DND-41 (cell line): Measurements from ENCODE around the gene KCNMB1.

ENCODE experiments used
- EZH2 ChIP-seq: IDR thresholded peaks from 3 replicates; pipeline ENCODE4 v1.6.1; 2012; ENCODE audit warnings: borderline replicate concordance, low read depth, mild to moderate bottlenecking, moderate library complexity, low read length, inconsistent platforms; ENCODE audit not compliant: severe bottlenecking
- TF ChIP-seq, protein P1 (sequence below): IDR thresholded peaks from 2 replicates; pipeline ENCODE4 v1.5.1; 2012; ENCODE audit warnings: borderline replicate concordance, low read length, moderate library complexity, mild to moderate bottlenecking; ENCODE audit not compliant: poor library complexity, severe bottlenecking; ENCODE audit errors: extremely low read depth

DNA sequence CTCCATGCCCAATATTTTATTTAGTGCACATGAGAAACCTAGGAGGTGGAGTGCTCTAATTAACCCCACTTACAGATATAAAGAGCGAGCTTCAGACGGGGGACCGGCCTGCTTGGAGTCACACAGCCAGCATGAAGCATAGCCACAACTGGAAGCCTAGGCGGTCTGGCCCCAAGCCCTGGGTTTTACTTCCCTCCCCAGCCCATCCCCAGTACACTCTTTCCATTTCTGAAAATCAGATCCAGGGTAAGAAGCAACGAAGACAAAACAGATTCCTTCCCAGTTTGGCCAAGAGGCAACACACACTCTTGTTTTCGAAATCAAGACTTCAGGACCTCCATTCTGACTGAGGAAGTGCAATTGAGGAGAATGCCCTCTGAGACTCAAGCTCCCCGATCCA is 27.1 kb downstream of the KCNMB1 start:
- TF ChIP-seq, protein P1, sequence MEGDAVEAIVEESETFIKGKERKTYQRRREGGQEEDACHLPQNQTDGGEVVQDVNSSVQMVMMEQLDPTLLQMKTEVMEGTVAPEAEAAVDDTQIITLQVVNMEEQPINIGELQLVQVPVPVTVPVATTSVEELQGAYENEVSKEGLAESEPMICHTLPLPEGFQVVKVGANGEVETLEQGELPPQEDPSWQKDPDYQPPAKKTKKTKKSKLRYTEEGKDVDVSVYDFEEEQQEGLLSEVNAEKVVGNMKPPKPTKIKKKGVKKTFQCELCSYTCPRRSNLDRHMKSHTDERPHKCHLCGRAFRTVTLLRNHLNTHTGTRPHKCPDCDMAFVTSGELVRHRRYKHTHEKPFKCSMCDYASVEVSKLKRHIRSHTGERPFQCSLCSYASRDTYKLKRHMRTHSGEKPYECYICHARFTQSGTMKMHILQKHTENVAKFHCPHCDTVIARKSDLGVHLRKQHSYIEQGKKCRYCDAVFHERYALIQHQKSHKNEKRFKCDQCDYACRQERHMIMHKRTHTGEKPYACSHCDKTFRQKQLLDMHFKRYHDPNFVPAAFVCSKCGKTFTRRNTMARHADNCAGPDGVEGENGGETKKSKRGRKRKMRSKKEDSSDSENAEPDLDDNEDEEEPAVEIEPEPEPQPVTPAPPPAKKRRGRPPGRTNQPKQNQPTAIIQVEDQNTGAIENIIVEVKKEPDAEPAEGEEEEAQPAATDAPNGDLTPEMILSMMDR = no peak
- no peak for TF ChIP-seq EZH2
